Measurements from ENCODE around the gene KLHL9. TPM values are rescaled to one million over a fixed set of nuclear protein-coding genes. Genes with fewer than 3 reads are reported as not detected.
A peak's percentile ranks its signal among the peaks of the same experiment; 100 is the strongest.
"Not testable (repeated sequence)": the region's sequence is repeated elsewhere in the genome, so short reads cannot be mapped to it uniquely, and the experiment has no call there.

KLHL9 gene, protein sequence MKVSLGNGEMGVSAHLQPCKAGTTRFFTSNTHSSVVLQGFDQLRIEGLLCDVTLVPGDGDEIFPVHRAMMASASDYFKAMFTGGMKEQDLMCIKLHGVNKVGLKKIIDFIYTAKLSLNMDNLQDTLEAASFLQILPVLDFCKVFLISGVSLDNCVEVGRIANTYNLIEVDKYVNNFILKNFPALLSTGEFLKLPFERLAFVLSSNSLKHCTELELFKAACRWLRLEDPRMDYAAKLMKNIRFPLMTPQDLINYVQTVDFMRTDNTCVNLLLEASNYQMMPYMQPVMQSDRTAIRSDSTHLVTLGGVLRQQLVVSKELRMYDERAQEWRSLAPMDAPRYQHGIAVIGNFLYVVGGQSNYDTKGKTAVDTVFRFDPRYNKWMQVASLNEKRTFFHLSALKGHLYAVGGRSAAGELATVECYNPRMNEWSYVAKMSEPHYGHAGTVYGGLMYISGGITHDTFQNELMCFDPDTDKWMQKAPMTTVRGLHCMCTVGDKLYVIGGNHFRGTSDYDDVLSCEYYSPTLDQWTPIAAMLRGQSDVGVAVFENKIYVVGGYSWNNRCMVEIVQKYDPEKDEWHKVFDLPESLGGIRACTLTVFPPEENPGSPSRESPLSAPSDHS
- total RNA-seq: 33.2 TPM

GRCh38 chr9:21334701-21335632, at the start of gene KLHL9:
KLHL9 (minus strand) TSS chr9:21335404; CDS start chr9:21334859, 545 bp downstream.
- DNase-seq: peak; percentile 97

GRCh38 chr9:21383627-21384026, 48.4 kb upstream of the KLHL9 start:
- no peak for DNase-seq

DNA sequence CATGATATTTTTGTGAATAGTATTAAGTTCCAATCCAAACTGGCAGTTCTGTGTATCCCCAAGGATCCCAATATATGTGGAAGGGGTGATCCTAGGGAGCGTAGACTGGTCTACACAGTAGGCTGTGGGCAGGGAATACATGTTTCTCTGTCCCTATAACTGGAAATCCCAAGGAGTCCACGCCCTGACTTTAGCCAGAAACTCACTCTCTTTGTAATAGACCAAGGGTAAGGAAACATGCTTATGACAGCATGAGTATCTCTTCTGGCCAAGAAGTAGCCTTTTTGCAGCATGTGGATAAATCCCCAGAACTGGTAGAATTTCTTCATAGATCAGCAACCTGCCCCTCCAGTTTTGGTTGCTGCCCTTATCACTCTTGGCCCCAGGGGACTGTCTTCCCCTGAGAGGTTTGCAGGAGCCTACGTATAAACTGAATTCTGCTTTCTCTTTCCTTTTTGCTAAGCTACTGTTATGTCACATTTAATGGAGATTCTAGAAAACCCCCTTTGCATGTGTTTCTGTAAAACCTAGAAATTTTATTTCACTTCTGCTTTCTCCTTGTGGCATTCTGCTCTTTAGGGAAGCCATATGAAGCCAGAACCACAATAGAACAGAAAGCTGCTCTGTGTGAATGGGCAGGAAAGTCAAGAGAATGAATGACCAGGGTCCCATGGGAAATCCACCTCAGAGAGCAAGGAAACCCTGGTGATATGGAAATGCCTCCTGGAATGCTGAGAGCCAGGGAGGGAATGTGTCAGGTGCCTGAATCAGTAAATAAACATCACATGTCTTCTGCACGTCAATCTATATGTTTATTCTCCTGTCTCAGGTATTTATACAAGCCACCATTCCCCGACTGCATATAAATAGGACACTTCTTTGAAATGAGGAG, 46.5 kb upstream of the KLHL9 start:
- no peak for DNase-seq

GRCh38 chr9:21371467-21371866, 36.3 kb upstream of the KLHL9 start:
- DNase-seq: not testable (repeated sequence)

DNA sequence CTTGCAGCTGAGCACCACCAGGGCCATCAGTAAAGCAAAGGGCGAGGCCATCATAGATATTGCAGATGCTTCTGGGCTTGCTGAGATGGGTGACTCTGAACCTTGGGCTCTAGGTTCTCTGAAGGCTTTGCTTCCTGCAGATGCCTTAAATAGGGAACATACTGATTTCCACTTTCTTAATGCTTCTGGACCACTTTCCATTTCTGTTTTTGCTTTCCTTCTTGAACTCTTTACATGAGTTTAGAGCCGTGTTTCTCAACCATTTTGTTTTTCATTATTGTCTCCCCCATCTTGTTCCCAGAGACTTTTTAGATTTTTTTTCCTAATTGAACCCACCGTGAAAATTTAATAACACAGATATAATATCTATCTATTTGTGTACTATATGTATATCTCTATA, 32.8 kb upstream of the KLHL9 start, which contains the start of gene IFNA13:
Gene IFNA13, minus strand, starts transcription at position 101 of the 400 bp plus-strand sequence. Its CDS starts 47 bp downstream, at position 54.
- DNase-seq: no peak

GRCh38 chr9:21367169-21367568, 32.0 kb upstream of the KLHL9 start:
- DNase-seq: not testable (repeated sequence)

- DNase-seq: no peak
These were observed 27.1 kb upstream of the KLHL9 start for GRCh38 chr9:21362287-21362686.

DNA sequence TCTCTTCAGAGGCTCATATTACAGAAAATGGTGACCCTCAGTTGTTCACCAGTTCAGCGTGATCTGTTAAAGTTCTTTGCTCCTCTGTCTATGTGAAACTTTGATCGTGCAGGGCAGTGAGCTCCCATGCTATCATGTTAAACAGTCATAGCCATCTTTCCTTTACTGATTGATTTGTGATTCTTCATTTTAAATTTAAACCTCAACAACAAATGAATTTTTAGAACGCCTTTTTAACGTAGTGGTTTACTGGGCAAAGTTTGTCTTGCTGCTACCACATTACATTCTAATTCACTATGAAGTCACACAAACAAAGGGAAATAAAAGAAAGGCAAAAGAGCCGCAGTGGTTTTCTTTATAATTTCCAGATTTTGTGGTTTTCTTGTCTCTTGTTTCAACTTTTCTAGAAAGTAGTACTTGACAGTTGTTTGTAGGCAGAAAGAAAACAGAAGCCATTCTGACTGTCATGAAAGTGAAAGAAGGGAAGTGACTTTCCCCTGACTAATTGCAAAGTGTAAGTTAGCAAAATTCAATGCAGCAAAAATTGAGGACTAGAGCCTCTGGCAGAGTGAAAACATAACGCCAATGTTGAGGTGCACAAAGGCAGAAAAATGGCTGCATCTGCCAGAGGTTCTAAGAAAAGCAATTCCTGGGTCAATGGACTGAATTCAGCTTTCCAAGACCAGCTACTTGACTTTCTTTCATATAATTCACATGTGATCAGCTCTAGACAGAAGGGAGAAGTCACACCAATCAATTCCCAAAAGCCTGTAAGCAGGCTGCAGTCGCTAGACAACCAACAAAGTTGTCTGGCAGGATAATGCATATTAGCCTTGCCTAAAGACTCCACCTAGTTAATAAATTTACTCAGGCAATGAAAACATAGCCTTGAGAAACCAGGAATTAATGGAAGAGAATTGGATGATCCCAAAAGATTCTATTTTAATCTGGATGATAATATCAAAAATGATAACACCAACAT, 22.6 kb upstream of the KLHL9 start:
- peak; percentile 2 for DNase-seq

GRCh38 chr9:21350787-21351186, 15.6 kb upstream of the KLHL9 start, which contains the start of gene IFNA6:
IFNA6 (minus strand) TSS chr9:21350887; CDS start chr9:21350887, 0 bp downstream.
- no peak for DNase-seq

- no peak for DNase-seq
These were observed 13.3 kb upstream of the KLHL9 start for GRCh38 chr9:21348430-21348970.

DNA sequence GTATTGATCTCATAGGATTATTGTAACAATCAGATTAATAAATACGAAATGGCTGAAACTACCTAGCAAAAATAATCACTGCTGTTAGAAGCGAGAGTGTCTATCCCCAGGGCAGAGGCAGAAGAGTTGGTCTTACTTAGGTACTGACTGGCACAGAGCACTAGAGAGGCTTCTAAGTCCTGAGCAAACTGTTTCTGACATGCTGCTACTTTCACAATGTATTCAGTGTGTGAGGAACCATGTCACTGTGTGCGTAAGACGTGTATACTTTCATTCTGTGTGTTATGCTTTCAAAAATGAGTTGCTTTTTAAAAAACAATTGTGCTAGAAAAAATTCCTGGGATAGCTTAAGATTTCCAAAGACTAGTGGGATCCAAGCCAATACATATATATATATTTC, 5.5 kb upstream of the KLHL9 start:
- no peak for DNase-seq

DNA sequence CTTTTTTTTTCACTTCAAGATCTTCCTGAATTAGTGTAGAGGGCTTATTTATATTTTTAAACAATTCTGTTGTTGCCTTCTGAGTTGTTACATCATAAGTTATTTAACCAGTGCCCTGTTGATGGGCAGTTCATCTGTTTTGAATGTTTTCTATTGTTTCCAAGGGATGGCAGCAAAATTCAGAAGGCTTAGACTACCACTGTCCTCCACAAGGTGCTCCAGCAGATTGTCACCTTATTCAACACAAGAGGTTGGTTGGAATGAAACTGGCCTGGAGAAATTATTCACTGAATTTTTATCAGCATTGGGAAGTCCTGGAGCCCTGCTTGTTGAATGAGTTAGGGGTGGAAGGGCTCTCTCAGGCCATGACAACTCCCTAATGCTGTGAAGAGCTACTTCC, 1.3 kb upstream of the KLHL9 start:
- no peak for DNase-seq

DNA sequence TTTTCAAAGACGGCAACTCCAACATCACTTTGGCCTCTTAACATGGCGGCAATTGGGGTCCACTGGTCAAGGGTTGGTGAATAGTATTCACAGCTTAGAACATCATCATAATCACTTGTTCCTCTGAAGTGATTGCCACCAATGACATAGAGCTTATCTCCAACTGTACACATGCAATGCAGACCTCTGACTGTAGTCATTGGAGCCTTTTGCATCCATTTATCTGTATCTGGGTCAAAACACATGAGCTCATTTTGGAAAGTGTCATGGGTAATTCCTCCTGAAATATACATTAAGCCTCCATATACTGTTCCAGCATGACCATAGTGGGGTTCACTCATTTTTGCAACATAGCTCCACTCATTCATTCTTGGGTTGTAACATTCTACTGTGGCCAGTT, 2.0 kb downstream of the KLHL9 start:
- DNase-seq: no peak

- DNase-seq: no peak
These were observed 3.4 kb downstream of the KLHL9 start for GRCh38 chr9:21331676-21332402.

GRCh38 chr9:21326526-21327139, 8.6 kb downstream of the KLHL9 start:
- DNase-seq: peak; percentile 22

DNA sequence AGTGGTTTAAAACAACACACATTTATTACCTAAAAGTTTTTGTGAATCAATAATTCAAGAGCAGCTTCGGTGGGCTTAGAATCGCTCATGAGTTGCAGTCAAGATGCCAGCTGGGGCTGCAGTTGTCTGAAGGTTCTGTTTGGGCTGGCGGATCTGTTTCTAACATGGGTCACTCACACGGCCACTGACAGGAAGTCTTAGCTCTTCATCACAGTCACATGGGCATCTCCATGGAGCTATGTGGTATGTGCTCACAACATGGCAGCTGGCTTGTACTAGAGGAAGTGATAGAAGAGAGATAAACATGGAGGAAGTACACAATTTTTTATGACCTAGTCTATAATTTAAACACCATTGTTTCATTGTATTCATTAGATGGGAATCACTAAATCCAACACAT, 11.2 kb downstream of the KLHL9 start:
- DNase-seq: no peak

DNA sequence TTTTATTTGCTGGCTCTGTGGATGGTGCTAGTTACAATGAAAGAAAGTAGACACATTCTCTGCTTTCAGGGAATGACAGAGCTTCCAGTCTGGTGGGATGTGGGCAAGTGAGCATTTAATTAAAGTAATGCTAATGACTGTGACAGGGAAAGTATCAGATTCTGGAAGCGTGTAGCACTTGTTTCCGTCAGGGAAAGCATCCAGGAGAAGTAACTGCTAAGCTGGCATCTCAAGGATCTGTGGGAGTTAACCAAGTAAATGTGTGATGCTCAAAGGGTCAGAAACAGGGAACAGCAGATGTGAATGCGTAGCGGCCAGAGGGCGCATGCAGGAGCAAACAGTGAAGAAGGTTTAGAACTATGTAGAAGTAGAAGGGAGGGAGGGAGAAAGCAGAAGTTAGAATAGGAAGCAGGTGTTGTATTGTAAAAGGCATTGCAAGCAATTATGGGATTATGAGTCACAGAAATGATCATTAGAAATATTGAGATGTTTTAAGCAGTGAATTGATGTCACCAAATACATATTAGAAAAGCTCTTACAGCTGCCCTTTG, 12.2 kb downstream of the KLHL9 start:
- DNase-seq: no peak

- DNase-seq: no peak
These were observed 14.7 kb downstream of the KLHL9 start for GRCh38 chr9:21320465-21320864.

Measured in skin of body (tissue), 2 donors.